Tibial nerve (tissue), 4 donors: ENCODE results near the gene TRIM45. TPM values are rescaled to one million over a fixed set of nuclear protein-coding genes. Genes with fewer than 3 reads are reported as not detected.
A peak's percentile ranks its signal among the peaks of the same experiment; 100 is the strongest.

Experiments
- DNase-seq, 2 donors: peaks; one replicate each; pipeline ENCODE4 v3.0.0-alpha.2; 2019; ENCODE audit warnings: low spot score in 2 of 2
- H3K27ac ChIP-seq, 4 donors: fragments of 200-600 bp; sonication (generic) in 3 of 4; one replicate each; pipeline ENCODE4 v1.5.1; 2017 to 2019; ENCODE audit warnings: mild to moderate bottlenecking in 1 of 4
- H3K27me3 ChIP-seq, 2 donors: fragments of 200-600 bp; sonication (generic) in 1 of 2; one replicate each; pipeline versions ENCODE4 v1.5.1 to v1.6.0; 2017 to 2019
- H3K36me3 ChIP-seq, 3 donors: fragments of 200-600 bp; sonication (generic); one replicate each; pipeline ENCODE4 v1.5.1; 2018 to 2019
- H3K4me1 ChIP-seq, 4 donors: fragments of 200-600 bp; sonication (generic) in 3 of 4; one replicate each; pipeline ENCODE4 v1.5.1; 2017 to 2019
- H3K4me3 ChIP-seq, 4 donors: fragments of 200-600 bp; sonication (generic) in 3 of 4; one replicate each; pipeline ENCODE4 v1.5.1; 2017 to 2019; ENCODE audit warnings: mild to moderate bottlenecking in 1 of 4, moderate library complexity in 1 of 4
- H3K9me3 ChIP-seq, 4 donors: fragments of 200-600 bp; sonication (generic) in 3 of 4; one replicate each; pipeline ENCODE4 v1.5.1; 2017 to 2019
- EP300 ChIP-seq, 2 donors: sonication (generic); formaldehyde crosslinking; IDR thresholded peaks; one replicate each; pipeline ENCODE4 v1.6.1; 2017; ENCODE audit warnings: antibody characterized with exemption in 2 of 2, mild to moderate bottlenecking in 1 of 2
- POLR2A ChIP-seq, 2 donors: fragments of 450-650 bp; IDR thresholded peaks; one replicate each; pipeline ENCODE4 v1.6.1; 2017; ENCODE audit warnings: antibody characterized with exemption in 2 of 2, mild to moderate bottlenecking in 2 of 2, moderate library complexity in 2 of 2
- WGBS, 2 donors: methylation state at CpG; one replicate each; pipeline ENCODE4 v1.1.5; 2018; 5-methylcytosine and 5-hydroxymethylcytosine counted together
- total RNA-seq, 4 donors: library from RNA; depleted of rRNA; stranded (reverse); fragments of >200 nt; gene quantifications; one replicate each; pipeline ENCODE4 v1.1.0, GENCODE V29; 2016
- TF ChIP-seq, protein P1 (sequence below), 5 experiments: fragments of 200-600 bp in 3 of 5; fragments of 450-650 bp in 2 of 5; sonication (generic) in 3 of 5; IDR thresholded peaks; one replicate each; pipeline ENCODE4 v1.5.1; 2016 to 2019; ENCODE audit warnings: antibody characterized with exemption in 5 of 5, mild to moderate bottlenecking in 3 of 5, moderate library complexity in 2 of 5

Gene TRIM45
- total RNA-seq, 4 donors from 2014 or later = 3.3 to 6.9 (median 4.8) TPM

GRCh38 chr1:117093091-117093534 lies 28.4 kb downstream of the TRIM45 start:
- no peaks in the 10 kb centered on the region for H3K27me3 ChIP-seq
- peaks cover 0 to 9% (median 2%) of the 10 kb centered on the region in 4 donors for H3K4me1 ChIP-seq
- peaks cover 0 to 42% (median 0%) of the 10 kb centered on the region in 3 donors for H3K36me3 ChIP-seq
- H3K27ac ChIP-seq = peak overlapping the region in 3 of 4 donors; percentile 10 to 78 (median 32)
- H3K4me3 ChIP-seq = no peak overlapping the region
- WGBS, 2 donors = 44 to 54% methylated on average over 7 of the region's 7 CpGs
- DNase-seq = peak in 1 of 2 donors; percentile 16
- H3K9me3 ChIP-seq = no peaks in the 10 kb centered on the region
- TF ChIP-seq, protein P1, sequence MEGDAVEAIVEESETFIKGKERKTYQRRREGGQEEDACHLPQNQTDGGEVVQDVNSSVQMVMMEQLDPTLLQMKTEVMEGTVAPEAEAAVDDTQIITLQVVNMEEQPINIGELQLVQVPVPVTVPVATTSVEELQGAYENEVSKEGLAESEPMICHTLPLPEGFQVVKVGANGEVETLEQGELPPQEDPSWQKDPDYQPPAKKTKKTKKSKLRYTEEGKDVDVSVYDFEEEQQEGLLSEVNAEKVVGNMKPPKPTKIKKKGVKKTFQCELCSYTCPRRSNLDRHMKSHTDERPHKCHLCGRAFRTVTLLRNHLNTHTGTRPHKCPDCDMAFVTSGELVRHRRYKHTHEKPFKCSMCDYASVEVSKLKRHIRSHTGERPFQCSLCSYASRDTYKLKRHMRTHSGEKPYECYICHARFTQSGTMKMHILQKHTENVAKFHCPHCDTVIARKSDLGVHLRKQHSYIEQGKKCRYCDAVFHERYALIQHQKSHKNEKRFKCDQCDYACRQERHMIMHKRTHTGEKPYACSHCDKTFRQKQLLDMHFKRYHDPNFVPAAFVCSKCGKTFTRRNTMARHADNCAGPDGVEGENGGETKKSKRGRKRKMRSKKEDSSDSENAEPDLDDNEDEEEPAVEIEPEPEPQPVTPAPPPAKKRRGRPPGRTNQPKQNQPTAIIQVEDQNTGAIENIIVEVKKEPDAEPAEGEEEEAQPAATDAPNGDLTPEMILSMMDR (IDR thresholded peaks at IDR 0.05) = no peak
- TF ChIP-seq EP300 (IDR thresholded peaks at IDR 0.05) (no peak), POLR2A (IDR thresholded peaks at IDR 0.05) (no peak)

DNA sequence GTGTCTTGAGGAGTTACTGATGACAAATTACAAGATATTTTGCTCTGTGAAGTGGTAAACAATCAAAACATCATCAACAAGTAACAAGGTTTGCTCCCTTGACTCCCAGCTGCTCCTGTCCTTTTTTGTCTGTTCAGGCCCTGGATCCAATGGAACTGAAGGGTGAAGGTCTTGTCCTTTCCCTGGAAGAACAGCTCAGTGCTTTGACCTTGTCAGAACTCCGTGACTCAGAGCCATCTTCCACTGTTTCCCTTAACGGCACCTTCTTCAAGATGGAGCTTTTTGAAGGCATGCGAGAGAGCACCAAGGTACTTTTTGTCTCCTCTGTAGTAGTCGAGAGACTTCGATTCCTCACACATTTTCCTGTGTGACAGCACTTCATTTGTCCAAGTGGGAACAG lies 29.0 kb downstream of the TRIM45 start:
- H3K9me3 ChIP-seq = no peaks in the 10 kb centered on the region
- H3K4me1 ChIP-seq = peaks cover 0 to 9% (median 2%) of the 10 kb centered on the region in 4 donors
- no peak overlapping the region for H3K4me3 ChIP-seq
- H3K36me3 ChIP-seq = peaks cover 0 to 46% (median 0%) of the 10 kb centered on the region in 3 donors
- no peaks in the 10 kb centered on the region for H3K27me3 ChIP-seq
- DNase-seq = no peak
- peak overlapping the region in 2 of 4 donors; percentile 32 to 78 for H3K27ac ChIP-seq
- WGBS, 2 donors = 78 to 80% methylated on average over 5 of the region's 5 CpGs
- TF ChIP-seq, protein P1 (IDR thresholded peaks at IDR 0.05) = no peak
- TF ChIP-seq EP300 (IDR thresholded peaks at IDR 0.05) (no peak), POLR2A (IDR thresholded peaks at IDR 0.05) (no peak)

DNA sequence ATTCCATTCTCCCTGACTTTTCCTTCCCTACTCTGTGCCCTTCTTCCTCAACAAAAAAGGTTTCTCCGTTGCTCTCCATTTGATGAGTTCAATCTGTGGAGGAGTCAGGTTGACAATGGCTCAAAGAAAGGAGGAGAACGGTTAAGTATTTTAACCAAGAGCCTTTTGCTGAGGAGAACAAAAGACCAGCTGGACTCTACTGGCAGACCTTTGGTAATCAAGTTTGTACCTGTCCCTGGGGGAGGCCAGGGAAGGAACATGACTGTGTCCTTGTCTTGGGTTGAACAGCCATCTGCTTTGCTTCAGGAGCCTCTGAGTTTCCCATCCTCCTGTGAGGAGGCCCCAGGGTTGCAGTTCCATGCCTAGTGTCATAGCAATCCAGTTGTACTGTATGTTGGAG lies 31.6 kb downstream of the TRIM45 start:
- no peak for DNase-seq
- Histone ChIP-seq H3K9me3 (no peaks in the 10 kb centered on the region), H3K27me3 (no peaks in the 10 kb centered on the region), H3K36me3 (peaks cover 0 to 43% (median 0%) of the 10 kb centered on the region in 3 donors), H3K4me1 (peaks cover 0 to 9% (median 2%) of the 10 kb centered on the region in 4 donors), H3K4me3 (no peak overlapping the region), H3K27ac (no peak overlapping the region)
- WGBS, 2 donors = 71 to 79% methylated on average over 2 of the region's 2 CpGs
- TF ChIP-seq, protein P1 (IDR thresholded peaks at IDR 0.05) = no peak
- TF ChIP-seq POLR2A (IDR thresholded peaks at IDR 0.05) = no peak
- TF ChIP-seq EP300 (IDR thresholded peaks at IDR 0.05) = no peak

- Histone ChIP-seq H3K36me3 (peaks cover 0 to 64% (median 0%) of the 10 kb centered on the region in 3 donors), H3K4me3 (no peak overlapping the region), H3K4me1 (peaks cover 0 to 2% (median under 1%) of the 10 kb centered on the region in 4 donors), H3K27ac (no peak overlapping the region), H3K27me3 (no peaks in the 10 kb centered on the region), H3K9me3 (no peaks in the 10 kb centered on the region)
- TF ChIP-seq POLR2A (IDR thresholded peaks at IDR 0.05) = no peak
- TF ChIP-seq, protein P1 (IDR thresholded peaks at IDR 0.05) = no peak
- TF ChIP-seq EP300 (IDR thresholded peaks at IDR 0.05) = no peak
- WGBS, 2 donors = 95 to 98% methylated on average over 6 of the region's 6 CpGs
- no peak for DNase-seq
Observed at GRCh38 chr1:117087686-117088085, 33.9 kb downstream of the TRIM45 start.

DNA sequence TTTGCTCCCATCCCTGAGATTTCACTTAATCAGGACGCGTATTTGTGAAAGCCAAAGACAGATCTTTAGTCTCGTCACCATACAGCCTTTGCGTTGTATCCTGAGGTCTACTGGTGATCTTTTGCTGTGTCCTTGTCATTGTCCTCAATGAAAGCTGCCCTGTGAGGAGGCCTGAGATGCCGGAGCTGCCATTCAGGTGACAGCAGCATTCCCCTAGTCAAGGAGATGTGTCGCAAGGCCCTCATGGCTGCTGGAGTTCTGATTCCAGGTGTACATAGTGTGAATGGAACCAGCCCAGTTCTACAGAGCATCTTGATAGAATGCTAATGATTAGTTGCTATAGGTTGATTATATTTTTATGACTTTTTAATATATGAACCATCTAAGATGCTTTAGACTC lies 37.3 kb downstream of the TRIM45 start:
- TF ChIP-seq POLR2A (IDR thresholded peaks at IDR 0.05) = no peak
- no peak overlapping the region for H3K4me3 ChIP-seq
- 80 to 96% methylated on average over 5 to 6 of the region's 6 CpGs for WGBS, 2 donors
- H3K4me1 ChIP-seq = no peaks in the 10 kb centered on the region
- peaks cover 0 to 84% (median 7%) of the 10 kb centered on the region in 3 donors for H3K36me3 ChIP-seq
- DNase-seq = no peak
- H3K27ac ChIP-seq = no peak overlapping the region
- no peaks in the 10 kb centered on the region for H3K9me3 ChIP-seq
- no peaks in the 10 kb centered on the region for H3K27me3 ChIP-seq
